NT2/D1 (cell line): ENCODE results near the gene LIN52.

Experiments
- SUZ12 ChIP-seq: IDR thresholded peaks from 2 replicates; pipeline ENCODE4 v1.6.1; 2011; ENCODE audit not compliant: insufficient read length, insufficient read depth; ENCODE audit errors: extremely low read depth
- ZNF274 ChIP-seq: IDR thresholded peaks from 2 replicates; pipeline ENCODE4 v1.6.1; 2011; ENCODE audit warnings: mild to moderate bottlenecking, low read depth, low read length

DNA sequence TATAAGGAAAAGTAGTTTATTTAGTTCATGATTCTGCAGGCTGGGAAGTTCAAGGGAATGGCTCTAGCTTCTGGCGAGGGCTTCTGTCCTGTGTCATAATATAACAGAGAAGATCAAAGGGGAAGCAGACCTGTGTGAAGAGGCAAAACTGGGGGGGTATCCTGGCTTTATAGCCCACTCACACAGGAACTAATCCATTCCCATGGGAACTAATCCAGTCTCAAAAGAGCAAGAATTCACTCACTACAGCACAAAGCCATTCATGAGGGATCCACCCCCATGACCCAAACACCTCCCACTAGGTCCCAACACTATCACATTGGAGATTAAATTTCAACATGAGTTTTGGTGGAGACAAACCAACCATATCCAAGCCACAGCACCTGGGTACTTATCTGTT, 7.4 kb upstream of the LIN52 start:
- TF ChIP-seq SUZ12 (no peak), ZNF274 (no peak)
